GM18873 (cell line): ENCODE data around the gene FHIT.

ENCODE experiments used
- ATAC-seq: cut with Tn5 transposase; IDR thresholded peaks from one replicate; pipeline ENCODE4 v1.9.1; 2021; ENCODE audit warnings: mild to moderate bottlenecking, moderate library complexity, moderate number of reproducible peaks; ENCODE audit not compliant: unreplicated experiment, low FRiP score

The FHIT gene

GRCh38 chr3:59754456-59755129 lies 1496.7 kb downstream of the FHIT start:
- no peak for ATAC-seq

- ATAC-seq = no peak
Measured at GRCh38 chr3:59753808-59754450, 1497.3 kb downstream of the FHIT start.

- no peak for ATAC-seq
Measured at GRCh38 chr3:59752925-59753324, 1498.3 kb downstream of the FHIT start.

- no peak for ATAC-seq
Measured at GRCh38 chr3:59751606-59752005, 1499.6 kb downstream of the FHIT start.

- no peak for ATAC-seq
Measured at GRCh38 chr3:59750391-59750790, 1500.9 kb downstream of the FHIT start.

- no peak for ATAC-seq
Measured at GRCh38 chr3:59749291-59749690, 1502.0 kb downstream of the FHIT start.

GRCh38 chr3:59746585-59746984 lies 1504.7 kb downstream of the FHIT start:
- ATAC-seq = no peak

- ATAC-seq = no peak
Measured at GRCh38 chr3:59737241-59737640, 1514.0 kb downstream of the FHIT start.

GRCh38 chr3:59734061-59734460 lies 1517.2 kb downstream of the FHIT start:
- no peak for ATAC-seq

GRCh38 chr3:59733041-59733809 lies 1518.0 kb downstream of the FHIT start:
- ATAC-seq = no peak

- no peak for ATAC-seq
Measured at GRCh38 chr3:59731943-59732342, 1519.3 kb downstream of the FHIT start.

- no peak for ATAC-seq
Measured at GRCh38 chr3:59730591-59730990, 1520.7 kb downstream of the FHIT start.

GRCh38 chr3:59728587-59728908 lies 1522.7 kb downstream of the FHIT start:
- ATAC-seq = no peak

GRCh38 chr3:59727902-59728586 lies 1523.2 kb downstream of the FHIT start:
- no peak for ATAC-seq

GRCh38 chr3:59726279-59726678 lies 1525.0 kb downstream of the FHIT start:
- no peak for ATAC-seq

- no peak for ATAC-seq
Measured at GRCh38 chr3:59717679-59718205, 1533.5 kb downstream of the FHIT start.

GRCh38 chr3:59714066-59714465 lies 1537.2 kb downstream of the FHIT start:
- ATAC-seq = no peak

GRCh38 chr3:59710554-59710953 lies 1540.7 kb downstream of the FHIT start:
- no peak for ATAC-seq

GRCh38 chr3:59709702-59710553 lies 1541.3 kb downstream of the FHIT start:
- ATAC-seq = no peak

- no peak for ATAC-seq
Measured at GRCh38 chr3:59708202-59708601, 1543.0 kb downstream of the FHIT start.
